GM19328 (cell line): ENCODE data around the gene ME1.
"Not testable (repeated sequence)": the region's sequence is repeated elsewhere in the genome, so short reads cannot be mapped to it uniquely, and the experiment has no call there.

ENCODE experiments used
- ATAC-seq: cut with Tn5 transposase; IDR thresholded peaks from one replicate; pipeline ENCODE4 v1.9.1; 2021; ENCODE audit warnings: mild to moderate bottlenecking, moderate library complexity; ENCODE audit not compliant: unreplicated experiment

Gene ME1

GRCh38 chr6:83192871-83193746 lies 237.7 kb downstream of the ME1 start, which contains the start of the genes PGM3 and RWDD2A:
Gene PGM3 (minus strand): TSS chr6:83193265. CDS start chr6:83191012, 2,253 bp downstream.
Gene RWDD2A (plus strand): TSS chr6:83193357. CDS start chr6:83194452, 1,095 bp downstream.
- peak; percentile 97 for ATAC-seq

- no peak for ATAC-seq
Observed at GRCh38 chr6:83192456-83192855, 238.4 kb downstream of the ME1 start.

DNA sequence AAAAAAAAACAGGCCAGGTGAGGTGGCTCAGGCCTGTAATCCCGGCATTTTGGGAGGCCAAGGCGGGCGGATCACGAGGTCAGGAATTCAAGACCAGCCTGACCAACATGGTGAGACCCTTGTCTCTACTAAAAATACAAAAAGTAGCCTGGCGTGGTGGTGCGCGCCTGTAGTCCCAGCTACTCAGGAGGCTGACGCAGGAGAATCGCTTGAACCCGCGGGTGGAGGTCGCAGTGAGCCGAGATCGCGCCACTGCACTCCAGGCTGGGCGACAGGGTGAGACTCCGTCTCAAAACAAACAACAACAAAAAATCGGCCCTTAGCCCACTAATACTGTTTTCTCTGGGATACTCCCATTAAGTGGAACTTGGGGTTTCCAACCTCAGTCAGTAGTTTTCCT lies 238.9 kb downstream of the ME1 start:
- ATAC-seq, result not testable (repeated sequence)

GRCh38 chr6:83190626-83191025 lies 240.2 kb downstream of the ME1 start:
- no peak for ATAC-seq

DNA sequence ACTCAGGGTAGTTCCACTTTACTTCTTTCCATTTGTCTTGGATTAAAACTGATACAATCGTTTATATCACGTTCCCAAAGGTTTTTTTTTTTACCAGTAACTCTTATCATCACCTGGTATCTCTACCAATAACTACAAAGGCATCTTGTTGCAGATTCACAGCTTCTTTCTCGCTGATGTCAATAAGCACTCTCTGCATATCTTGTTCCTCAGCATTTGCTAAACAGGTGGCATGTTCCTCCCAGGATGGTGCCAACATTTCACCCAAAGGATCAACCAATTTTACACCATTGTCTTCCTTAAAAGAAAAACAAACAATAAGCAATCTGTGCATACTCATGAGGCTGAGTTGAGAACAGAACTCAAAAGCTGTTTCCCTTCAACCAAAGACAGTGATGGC lies 242.3 kb downstream of the ME1 start:
- no peak for ATAC-seq

- no peak for ATAC-seq
Observed at GRCh38 chr6:83185096-83185495, 245.8 kb downstream of the ME1 start.

GRCh38 chr6:83183082-83183828 lies 247.6 kb downstream of the ME1 start:
- ATAC-seq, result no peak

DNA sequence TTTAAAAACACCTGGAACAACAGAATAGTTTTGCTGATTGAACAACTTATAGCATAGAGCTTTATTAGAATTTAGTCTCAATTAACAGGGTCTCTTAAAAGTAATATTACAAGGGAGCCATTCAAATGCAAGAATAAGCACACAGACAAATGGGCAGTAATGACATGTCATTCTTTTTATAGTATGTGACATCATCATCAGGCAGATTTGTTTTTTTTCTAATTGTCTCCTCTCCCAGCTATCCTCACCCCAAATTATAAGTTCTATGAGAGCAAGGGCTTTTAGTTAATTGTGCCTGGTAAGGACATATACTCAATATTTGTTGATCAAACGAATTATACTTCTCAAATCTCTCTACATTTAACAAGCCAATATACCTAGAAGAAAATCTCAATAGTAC lies 248.7 kb downstream of the ME1 start:
- no peak for ATAC-seq

GRCh38 chr6:83180426-83180950 lies 250.4 kb downstream of the ME1 start:
- no peak for ATAC-seq

GRCh38 chr6:83176246-83176645 lies 254.6 kb downstream of the ME1 start:
- ATAC-seq, result no peak

DNA sequence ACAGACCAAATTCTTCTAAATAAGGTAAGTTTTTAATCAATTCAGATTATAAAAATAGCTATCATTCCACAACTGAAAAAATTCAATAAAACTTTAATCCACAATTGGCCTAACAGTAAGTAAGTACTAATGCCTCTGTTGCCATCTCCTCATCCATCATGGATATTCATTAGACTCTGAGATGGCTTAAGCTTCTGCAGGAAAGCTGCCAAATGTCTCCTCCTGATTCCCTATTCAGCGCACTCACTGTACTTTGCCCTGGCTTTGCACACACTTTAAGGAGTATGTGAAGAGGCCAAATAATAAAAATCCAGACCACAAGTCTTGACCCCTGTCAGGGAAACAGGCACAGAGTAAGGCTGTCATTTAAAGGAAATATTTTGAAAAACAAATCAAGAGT lies 261.3 kb downstream of the ME1 start:
- ATAC-seq, result no peak

- no peak for ATAC-seq
Observed at GRCh38 chr6:83169106-83169505, 261.7 kb downstream of the ME1 start.

DNA sequence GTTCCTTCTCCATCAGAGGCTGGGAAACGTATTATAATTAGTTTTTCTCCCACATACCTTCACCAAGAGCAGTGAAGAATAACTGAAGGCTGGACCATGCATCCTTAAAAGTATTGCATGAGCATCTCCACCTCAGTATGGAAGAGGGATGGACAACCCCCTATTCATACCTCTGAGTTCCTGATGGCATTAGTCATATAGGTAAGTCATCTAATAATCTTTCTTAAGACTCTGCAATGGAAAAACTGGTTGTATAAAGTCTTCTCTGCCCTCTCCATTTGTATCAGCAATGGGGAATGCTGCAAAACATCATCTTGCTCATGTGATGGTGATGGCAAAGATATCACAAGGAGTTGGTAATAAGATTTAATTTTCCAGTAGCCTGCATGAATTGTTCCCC lies 262.3 kb downstream of the ME1 start:
- no peak for ATAC-seq

DNA sequence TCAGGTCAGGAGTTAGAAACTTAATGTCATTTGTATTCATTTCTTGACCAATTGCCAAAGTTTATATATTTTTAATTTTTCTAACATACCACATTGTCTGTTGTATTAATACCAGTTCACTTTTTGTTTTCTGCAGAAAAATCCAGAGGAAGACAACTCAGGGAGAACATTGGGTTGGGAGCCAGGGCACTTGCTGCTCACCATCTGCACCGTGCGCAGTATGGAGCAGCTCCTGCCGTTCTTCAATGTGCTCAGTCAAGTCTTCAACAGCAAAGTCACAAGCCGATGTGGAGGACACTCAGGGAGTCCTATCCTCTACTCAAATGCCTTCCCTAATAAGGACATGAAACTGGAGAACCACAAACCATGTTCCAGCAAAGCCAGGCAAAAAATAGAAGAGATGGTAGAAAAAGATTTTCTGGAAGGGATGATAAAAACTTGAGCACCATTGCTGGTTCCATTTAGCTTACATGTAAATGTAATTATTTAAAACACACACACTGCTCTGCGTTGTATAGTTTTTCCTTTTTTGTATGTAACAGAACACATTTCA lies 263.0 kb downstream of the ME1 start:
- ATAC-seq, result no peak
